Hair follicular keratinocyte (primary cell): ENCODE results near the gene NR2C2AP. TPM values are rescaled to one million over a fixed set of nuclear protein-coding genes. Genes with fewer than 3 reads are reported as not detected.

ENCODE experiments used
- total RNA-seq: library from RNA; depleted of rRNA; stranded (reverse); fragments of >200 nt; gene quantifications from 2 replicates; pipeline ENCODE4 v1.2.3, GENCODE V29; 2015

NR2C2AP gene, protein sequence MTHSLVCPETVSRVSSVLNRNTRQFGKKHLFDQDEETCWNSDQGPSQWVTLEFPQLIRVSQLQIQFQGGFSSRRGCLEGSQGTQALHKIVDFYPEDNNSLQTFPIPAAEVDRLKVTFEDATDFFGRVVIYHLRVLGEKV
- total RNA-seq, result 14.3 and 27.3 TPM in 2 replicates

GRCh38 chr19:19203012-19203856 lies at the start of gene NR2C2AP:
Gene NR2C2AP, minus strand, starts transcription at chr19:19203414. Its CDS starts 354 bp downstream, at chr19:19203060.

DNA sequence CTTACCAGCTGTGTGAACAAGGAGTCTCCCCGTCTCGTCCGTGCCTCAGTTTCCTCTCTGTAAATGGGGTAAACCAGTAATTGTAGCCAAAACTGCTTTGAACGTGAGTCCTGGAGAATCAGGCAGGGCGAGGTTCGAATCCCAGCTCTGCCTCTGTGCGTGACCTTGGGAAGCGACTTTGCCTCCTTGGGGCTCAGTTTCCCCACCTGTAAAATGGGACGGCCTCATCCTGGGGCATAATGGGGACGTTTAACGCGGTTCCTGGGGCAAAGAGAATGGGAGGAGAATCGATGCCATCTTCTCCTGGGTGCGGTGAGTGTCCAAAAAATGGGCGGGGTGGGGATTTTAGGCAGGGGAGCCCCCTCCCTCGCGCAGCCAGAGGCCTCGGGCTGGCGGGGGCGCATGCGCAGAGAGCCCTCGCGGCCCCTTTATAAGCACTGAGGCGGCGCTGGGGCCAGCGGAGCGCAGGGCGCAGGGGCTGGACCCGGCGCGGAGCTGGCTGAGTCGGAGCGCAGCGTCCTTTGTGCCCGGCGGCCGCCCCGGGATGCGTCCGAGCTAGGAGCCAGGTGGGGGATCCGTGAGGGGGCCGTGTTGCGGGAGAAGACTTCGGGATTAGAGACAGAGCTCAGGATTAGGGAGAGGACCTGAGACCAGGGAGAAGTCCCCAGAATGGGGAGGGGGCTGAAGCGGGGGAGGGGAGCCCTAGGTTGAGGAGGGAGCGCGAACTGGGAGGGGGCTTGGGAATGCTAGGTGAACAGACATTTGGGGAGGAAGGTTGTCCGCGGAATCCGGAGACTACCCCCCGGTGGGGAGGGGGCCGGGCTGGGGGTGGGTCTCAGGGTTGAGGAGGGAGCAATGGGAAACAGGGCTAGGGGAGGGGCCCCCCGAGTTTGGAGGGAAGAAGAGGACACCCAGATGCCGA lies 8.5 kb upstream of the NR2C2AP start, which contains the start of gene NCAN:
Gene NCAN, plus strand, starts transcription at position 460 of the 922 bp plus-strand sequence. CDS start 4,996 bp downstream, outside the sequence.

DNA sequence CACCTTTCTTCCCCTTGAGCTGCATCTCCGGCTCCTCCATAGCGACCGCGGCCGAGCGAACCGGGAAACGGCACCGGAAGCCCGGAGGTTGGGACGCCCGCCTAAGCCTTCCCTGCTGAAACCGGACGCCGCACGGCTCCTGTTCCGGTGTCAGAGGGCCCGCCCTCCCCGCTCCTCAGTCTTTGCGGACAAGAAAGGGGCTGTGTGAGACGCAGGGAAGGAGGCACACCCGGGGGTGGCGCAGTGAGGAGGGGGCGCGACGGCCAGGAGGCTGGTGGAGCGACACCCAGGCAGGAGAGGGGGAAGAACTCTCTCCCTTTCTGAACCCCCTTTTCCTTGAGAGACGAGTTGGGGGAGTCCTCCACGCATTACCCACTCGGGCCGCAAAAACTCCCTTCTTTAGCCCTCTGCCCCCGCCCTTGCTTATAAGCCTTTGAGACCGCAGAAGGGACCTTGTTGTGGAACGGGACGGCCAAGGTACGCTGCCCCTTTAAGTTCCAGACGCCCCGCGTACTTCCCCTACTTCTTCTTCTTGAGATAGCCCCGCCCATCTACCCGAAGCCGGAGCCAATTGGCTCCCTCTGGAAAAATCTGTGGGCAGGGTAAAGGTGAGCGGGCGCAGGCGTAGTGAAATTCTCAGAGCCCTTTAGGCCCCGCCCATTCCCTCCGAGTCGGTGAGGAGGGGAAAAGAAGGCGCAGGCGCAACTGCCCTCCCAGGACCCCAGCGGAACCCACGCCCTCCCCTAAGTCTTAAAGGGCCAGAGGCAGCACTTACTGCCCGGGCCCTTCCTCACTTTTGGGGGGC lies 10.9 kb downstream of the NR2C2AP start, which contains the start of the genes BORCS8 and RFXANK:
Gene BORCS8, minus strand, starts transcription at position 75 of the 805 bp plus-strand sequence. Its CDS starts 35 bp downstream, at position 40.
Gene RFXANK, plus strand, starts transcription at position 181 of the 805 bp plus-strand sequence. CDS start 1,689 bp downstream, outside the sequence.

DNA sequence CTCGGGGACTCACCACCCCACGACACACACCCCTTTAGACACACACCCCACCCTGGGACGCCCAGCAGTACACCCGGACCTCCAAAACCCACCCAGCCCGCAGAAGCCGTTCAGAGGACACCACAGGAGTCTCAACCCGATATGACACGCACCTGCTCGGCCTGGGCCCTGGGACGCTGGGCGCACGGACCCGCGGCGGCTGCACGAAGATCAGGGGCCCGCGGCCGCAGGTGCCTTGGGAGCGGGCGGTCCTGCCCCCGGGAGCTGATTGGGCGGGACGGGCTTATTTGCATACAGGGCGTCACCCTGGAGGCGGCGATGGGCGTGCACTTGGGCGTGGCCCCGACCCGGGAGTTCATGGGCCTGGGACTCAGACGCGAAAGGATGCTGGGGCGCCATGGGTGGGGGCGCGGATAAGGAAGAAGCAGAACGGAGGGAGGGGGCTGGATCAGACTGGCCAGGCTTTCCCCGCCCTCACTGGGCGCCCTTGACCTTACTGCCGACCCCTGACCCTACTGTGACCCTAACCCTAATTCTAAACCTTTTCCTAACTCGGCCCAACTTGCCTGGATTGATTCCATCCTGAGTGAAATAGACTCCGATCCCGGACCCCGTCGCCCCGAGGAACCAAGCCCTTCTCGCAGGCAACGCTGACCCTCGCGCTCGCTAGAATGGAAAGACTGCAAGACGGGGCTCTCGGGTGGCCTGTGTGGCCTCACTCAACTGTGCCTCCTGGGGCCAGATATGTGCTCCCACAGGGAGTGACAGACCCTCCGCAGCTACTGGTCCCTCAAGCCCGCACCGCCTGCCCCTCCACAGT lies 33.0 kb downstream of the NR2C2AP start, which contains the start of gene MEF2B:
Gene MEF2B, minus strand, starts transcription at position 211 of the 820 bp plus-strand sequence. CDS start 19,528 bp downstream, outside the sequence.

Other genes starting within 250 kb of the NR2C2AP start
- gene SUGP2, start 169.9 kb downstream of the NR2C2AP start, total RNA-seq, result 17.4 and 19.0 TPM in 2 replicates
- 32.1 and 58.4 TPM in 2 replicates for gene ARMC6, start 169.8 kb downstream of the NR2C2AP start, total RNA-seq
- 0.99 and 2.8 TPM in 2 replicates for gene SLC25A42, start 139.4 kb downstream of the NR2C2AP start, total RNA-seq
- gene TMEM161A, start 64.9 kb downstream of the NR2C2AP start, total RNA-seq, result 31.7 and 34.8 TPM in 2 replicates
- gene MEF2B, start 33.2 kb downstream of the NR2C2AP start, total RNA-seq, result 0.11 TPM in 1 of 2 replicates, not detected in the other
- gene BORCS8, start 11.3 kb downstream of the NR2C2AP start, total RNA-seq, result 12.7 and 15.9 TPM in 2 replicates
- 76.4 and 79.7 TPM in 2 replicates for gene RFXANK, start 11.2 kb downstream of the NR2C2AP start, total RNA-seq
- not detected in 2 replicates for gene NCAN, start 8.5 kb upstream of the NR2C2AP start, total RNA-seq
- not detected in 2 replicates for gene TM6SF2, start 69.9 kb upstream of the NR2C2AP start, total RNA-seq
- gene SUGP1, start 117.1 kb upstream of the NR2C2AP start, total RNA-seq, result 17.6 and 19.9 TPM in 2 replicates
- 9.5 and 14.8 TPM in 2 replicates for gene MAU2, start 117.4 kb upstream of the NR2C2AP start, total RNA-seq
- gene GATAD2A, start 202.3 kb upstream of the NR2C2AP start, total RNA-seq, result 57.1 and 57.8 TPM in 2 replicates